Endometrial microvascular endothelial cells (primary cell): ENCODE measurements around the gene ARID1B. TPM values are rescaled to one million over a fixed set of nuclear protein-coding genes. Genes with fewer than 3 reads are reported as not detected.
"Not testable (repeated sequence)": the region's sequence is repeated elsewhere in the genome, so short reads cannot be mapped to it uniquely, and the experiment has no call there.

Source experiments
- in situ Hi-C: cut with HindIII; loops from 2 replicates; pipeline ENCODE4 v1.10.0; 2017; ENCODE audit warnings: low sequenced_read_pairs, low pct_unique_long_range_greater_than_20kb; ENCODE audit errors: inconsistent ontology term
- total RNA-seq: library from RNA; depleted of rRNA; stranded (reverse); fragments of >200 nt; gene quantifications from one replicate; pipeline ENCODE4 v1.2.3, GENCODE V29; 2015; ENCODE audit errors: inconsistent ontology term

The ARID1B gene
- total RNA-seq, 1 donor from 2014 or later = 24.6 TPM

DNA sequence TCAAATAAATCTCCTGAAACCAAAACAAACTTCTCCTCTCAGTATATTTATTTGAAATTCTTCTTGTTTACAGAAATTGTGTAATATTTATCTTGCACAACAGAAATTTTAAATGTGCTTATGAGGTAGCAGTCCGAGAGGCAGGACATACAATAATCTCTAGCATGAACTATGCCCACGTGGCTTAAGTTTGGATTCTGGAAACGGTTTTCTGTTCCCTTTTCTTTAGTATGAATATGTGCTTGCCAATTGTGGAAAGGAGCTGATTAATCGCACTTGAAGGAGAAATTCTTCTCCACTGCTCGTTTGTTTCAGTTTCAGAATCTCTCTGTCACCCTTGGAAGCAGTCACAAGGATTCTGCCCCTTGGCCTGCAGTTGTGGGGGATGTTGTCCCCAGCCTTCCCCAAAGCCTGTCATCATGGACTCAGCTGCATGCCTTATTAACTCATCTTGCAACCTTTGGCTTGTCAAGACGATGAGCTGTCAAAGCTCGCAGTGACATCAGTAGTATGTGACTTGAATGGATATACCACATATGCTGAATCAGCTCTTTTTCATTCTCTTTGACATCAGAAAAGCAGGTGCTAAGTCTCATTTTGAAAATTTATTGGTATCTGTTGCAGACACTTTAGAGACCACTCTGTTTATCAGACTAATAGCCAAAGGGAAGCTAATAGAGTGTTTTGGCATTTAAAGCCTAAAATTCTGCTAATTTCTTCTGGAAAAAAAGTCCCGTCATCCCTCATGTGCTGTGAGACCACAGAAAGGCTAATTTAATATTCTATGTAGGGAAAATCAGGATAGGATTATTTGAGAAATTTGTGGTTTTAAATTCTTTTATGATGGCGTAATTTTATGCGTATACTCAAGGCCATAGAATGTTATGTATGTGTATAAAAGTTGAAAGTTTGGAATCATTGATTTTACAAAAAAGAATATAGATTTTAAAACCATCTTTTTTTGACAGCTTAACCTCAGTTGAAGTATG lies 186.8 kb downstream of the ARID1B start:
- in situ Hi-C loops = no loop called here

DNA sequence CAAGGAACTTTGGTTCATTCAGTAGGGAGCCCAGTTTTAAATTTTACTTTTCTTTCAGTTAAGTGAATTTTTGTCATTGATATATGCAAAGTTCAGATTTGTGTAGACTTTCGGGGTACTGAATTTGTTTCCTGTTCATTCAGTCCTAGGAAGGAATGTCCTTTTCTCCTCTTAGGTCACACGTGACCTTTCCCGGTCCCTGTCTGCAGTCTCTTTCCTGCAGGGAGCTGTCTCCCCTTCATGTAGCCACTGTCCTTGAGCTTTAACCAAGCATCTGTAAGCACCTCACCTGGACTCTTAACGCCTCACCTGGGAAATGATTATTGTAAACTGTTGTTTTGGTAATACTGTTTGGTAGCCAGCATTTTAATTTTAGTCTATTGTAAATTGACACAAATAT lies 190.7 kb downstream of the ARID1B start:
- in situ Hi-C loops = no loop called here

DNA sequence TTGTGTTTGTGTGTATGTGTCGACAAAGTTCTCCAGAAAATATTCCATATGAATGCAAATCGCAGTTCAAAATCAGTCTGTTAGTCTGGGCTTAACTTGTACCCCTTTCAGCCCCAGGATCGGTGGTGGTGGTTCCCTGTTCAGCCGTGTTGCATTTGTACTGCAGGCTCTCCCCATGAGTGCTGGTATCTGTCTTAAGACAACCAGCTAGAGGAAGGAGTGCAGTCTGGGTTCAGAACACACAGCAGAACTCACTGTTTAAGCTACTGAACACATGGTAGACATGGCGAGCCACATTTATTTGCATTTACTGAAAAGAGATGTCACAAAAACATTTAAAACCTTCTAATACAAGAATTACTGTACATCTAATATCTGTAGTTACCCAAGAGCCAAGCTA lies 192.1 kb downstream of the ARID1B start:
- in situ Hi-C loops = no loop called here

DNA sequence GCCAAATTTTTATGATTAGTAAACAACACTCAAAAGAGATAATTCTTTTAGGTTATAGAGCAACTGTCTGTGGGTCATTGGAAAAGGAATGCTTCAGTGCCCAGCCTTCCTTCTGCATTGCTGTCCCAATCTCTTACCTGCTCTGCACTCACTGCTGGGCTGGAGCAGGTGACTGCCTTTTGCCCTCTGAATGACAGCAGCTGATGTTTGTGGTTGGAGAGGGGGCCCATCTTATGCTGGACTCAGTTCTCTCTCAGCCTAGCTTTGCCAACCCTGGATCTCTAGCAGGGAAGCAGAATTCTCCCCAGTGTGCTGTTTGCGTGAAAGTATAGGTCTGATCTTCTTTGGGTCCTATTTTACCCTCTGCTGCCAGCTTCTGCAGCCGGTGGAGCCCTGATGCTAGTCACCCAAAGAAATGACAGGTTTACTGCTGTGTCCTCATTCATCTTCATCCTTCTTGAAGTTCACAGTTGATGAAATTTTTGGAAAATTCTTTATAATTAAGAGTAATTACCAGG lies 193.5 kb downstream of the ARID1B start:
- in situ Hi-C loops = no loop called here

DNA sequence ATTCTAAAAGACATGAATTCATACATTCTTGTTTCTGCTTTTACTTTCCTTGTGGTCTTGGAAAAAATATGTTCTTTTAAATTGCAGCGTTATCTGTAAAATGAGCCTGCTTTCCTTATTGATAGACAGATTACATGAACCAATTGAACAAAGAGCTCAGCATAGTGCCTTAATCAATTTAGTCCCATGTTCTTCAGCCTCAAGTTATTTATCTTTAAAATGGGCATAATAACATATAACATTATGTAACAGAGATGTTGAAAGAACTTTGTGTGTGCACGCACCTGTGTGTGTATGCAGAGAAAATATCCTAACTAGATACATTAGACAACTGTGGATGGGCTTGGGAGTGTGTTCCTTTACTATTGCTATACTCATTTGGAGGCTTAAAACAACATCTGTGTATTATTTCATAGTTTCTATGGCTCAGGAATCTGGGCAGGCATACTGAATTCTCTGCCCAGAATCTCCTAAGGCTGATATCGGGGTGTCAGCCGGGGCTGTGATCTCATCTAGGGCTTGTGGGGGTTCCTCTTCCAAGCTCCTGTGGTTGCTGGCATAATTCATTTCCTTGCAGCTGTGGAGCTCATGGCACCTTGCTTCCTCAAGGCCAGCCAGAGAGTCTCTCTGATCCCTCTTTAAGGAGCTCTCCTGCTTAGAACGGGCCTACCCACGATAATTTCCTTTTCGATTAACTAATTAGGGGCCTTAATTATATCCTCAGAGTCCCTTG lies 194.1 kb downstream of the ARID1B start:
- in situ Hi-C loops = no loop called here

DNA sequence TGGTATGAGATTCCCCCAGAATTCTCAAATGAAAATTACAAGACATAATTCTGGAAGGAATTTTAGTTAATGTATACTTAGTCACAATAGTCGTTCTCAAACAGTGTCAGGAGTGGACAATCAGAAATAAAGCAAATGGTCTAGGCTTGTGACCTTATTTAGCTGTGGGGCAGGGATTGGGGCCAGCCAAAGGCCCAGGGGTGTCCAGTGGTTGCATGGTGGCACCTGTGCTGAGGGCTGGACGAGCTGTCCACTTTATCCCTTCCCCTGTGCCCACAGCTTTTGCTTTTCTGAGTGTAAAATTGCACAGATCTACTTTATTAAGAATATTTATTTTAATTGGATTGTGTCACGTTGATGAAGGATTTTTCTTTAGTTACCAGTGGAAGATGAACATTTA lies 195.0 kb downstream of the ARID1B start:
- in situ Hi-C loops = no loop called here

DNA sequence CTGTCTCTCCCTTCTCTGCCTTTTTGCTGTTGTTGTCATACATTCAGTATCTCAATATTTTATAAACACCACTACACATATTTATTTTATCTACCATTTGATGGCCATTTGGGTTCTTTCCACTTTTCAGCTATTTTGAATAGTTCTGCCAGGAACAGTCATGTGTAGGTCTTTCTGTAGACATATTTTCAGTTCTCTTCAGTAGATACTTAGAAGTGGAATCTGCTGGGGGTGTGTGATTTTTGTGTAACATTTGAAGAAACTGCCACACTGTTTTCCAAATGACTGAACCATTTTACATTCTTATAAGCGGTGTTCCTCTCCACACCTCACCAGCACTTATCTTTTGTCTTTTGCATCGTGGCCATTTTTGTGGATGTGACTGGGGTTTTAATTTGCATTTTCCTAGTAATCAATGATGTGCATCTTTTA lies 197.7 kb downstream of the ARID1B start:
- in situ Hi-C loops = no loop called here

DNA sequence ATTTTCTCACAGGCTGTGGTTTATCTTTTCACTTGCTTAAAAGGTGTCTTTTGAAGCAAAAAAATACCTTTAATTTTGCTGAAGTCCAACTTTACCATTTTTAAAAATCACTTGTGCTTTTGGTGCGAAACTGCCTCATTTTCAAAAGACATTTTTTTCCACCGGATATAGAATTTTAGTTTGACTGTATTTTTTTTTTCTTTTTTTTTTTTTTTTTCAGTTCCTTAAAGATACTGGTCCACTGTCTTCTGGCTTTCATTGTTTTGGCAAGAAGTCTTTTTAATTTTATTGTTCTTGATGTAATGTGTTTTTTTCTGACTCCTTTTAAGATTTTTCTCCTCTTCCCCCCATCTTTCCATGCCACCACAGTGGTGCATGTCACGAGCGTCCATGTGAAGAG lies 198.2 kb downstream of the ARID1B start:
- in situ Hi-C loops = no loop called here

DNA sequence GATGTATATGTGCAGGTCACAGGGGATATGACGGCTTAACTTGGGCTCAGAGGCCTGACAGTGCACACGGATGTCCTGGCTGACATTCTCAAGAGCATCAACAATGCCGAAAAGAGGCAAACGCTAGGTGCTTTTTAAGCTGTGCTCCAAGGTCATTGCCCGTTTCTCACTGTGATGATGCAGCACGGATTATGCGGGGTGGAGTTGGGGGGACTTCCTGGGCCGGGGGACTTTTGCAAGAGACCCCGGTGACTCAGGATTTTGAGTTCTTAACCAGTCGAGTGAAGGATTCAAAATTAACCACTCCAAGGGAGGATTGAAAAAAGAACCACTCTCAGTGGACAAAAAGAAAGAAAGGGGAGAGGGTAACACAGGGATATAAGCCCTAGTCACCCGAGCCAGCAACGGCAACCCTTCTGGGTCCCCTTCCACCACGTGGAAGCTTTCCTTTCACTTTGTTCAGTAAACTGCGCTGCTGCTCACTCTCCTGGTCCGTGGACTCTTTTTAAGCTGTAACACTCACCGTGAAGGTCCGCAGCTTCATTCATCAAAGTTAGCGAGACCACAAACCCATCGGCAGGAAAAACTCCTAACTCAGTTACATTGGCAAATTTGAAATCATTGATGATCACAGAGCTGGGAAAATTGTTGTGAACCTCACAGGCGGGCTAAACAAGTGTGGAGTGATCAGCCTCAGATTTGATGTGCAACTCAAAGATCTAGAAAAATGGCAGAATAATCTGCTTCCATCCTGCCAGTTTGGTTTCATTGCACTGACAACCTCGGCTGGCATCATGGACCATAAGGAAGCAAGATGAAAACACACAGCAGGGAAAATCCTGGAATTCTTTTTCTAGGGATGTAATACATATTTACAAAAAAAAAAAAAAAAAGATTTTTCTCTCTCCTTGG lies 199.3 kb downstream of the ARID1B start:
- in situ Hi-C loops = no loop called here

DNA sequence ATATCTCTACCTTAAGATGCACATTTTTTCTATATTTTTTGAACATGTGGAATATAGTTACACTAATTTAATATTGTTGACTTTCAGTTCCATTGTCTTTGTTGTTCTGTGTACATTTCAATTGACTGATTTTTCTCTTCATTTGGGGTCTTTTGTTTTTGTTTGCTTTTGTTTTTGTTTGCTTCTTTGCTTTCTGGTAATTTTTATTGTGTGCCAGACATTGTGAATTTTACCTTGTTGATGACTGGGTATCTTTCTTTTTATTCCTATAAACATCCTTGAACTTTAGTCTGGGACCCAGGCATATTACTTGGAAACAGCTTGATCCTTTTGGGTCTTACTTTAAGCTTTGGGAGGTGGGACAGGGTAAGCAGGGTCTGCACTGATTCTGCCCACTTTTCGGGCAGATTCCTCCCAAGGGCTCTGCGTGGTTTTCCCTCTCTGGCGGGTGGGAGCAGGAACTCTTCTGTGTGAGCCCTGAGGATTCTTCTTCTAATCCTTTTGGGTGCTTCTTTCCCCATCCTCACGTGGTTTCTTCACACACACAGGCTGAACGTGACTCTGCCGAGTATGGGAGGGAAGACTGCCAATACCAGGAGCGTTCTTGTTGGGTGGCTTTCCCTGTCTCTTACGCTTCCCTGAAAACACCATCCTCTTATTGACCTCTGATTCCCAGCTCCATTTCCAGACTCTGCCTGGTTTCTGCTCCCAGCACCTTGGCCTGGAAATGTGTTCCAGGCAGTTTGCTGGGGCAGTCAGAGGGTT lies 200.5 kb downstream of the ARID1B start:
- in situ Hi-C loops = no loop called here

DNA sequence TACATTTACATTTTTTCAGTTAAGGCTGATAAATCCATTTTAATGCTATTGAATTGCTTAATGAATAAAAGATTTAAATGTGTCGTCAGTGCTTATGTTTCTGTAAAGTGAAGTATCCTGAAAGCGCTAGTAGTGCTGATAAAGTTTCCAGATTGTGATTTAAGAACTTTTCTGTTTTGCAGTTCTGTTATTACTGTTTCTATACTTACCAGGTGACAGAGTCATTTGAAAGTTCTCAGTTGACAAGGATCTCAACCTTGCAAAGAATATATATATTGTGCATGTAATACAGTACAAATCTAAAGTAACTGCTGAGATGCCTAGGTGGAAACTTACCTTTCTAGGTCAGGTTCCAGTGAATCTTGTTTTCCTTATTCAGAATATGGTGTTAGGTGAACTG lies 201.8 kb downstream of the ARID1B start:
- in situ Hi-C loops = no loop called here

DNA sequence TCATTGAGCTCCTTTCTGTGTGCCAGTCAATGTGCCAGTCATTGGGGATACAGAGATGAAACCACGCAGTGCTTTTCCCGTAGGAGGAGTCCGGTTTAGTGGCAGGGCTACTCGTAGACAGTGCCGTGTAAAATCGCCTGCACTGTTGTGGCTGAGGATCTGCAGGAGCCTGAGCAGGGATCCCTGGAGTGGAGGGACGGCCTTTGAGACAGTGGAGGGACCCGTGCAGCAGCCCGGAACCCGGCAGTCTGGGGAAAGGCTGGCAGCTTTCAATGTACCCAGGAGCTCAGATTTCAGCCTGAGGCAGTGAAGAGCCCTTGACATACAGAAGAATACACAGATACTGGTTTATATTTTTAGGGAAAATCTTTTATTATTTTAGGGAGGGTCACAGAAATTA lies 203.3 kb downstream of the ARID1B start:
- in situ Hi-C loops = no loop called here

DNA sequence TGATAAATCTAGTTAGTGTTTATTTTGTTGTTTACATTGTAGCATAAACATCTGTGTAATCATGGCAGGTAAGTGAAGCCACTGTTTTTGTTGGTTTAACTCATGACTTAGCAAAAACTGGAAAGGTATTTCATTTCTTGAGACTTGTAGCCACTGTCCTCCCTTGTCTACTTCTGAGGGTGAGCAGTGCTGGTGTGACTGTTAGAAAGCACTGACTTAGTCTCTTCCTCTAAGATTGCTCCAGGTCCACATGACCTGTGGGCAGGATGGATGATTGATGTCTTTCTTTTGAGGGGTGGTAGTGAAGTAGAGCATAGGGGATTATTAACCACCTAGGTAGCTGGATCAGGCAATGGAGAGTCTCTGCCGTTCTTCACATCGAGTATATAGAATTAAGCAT lies 203.8 kb downstream of the ARID1B start:
- in situ Hi-C loops = no loop called here

DNA sequence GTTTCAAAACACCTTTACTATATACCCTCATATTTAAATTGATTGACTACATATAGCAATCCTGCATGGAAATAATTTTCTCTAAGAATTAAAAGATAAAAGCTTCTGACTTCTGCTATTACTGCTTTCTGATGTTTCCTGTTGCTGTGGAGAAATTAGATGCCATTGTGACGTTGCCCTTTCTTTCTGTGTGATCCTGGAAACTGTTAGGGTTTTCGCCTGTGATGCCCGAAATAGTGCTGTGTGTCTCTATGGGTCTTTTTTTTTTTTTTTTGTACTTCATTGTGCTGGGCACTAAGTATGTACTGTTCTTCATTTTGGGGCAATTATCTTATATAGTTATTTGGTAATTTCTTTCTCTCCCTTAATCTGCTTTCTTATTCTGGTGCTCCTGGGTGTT lies 205.0 kb downstream of the ARID1B start:
- in situ Hi-C loops = no loop called here

DNA sequence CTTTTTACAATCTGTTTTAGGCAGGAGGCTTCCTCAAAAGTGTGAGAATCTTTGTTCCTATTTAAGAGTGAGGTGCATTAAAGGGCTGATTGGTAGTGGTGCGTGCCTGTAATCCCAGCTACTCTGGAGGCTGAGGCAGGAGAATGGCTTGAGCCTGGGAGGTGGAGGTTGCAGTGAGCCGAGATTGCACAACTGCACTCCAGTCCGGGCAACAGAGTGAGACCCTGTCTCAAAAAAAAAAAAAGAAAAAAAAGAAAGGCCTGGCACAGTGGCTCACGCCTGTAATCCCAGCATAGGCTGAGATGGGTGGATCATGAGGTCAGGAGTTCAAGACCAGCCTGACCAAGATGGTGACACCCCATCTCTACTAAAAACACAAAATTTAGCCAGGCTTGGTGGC lies 205.7 kb downstream of the ARID1B start:
- in situ Hi-C loops = not testable (repeated sequence)

DNA sequence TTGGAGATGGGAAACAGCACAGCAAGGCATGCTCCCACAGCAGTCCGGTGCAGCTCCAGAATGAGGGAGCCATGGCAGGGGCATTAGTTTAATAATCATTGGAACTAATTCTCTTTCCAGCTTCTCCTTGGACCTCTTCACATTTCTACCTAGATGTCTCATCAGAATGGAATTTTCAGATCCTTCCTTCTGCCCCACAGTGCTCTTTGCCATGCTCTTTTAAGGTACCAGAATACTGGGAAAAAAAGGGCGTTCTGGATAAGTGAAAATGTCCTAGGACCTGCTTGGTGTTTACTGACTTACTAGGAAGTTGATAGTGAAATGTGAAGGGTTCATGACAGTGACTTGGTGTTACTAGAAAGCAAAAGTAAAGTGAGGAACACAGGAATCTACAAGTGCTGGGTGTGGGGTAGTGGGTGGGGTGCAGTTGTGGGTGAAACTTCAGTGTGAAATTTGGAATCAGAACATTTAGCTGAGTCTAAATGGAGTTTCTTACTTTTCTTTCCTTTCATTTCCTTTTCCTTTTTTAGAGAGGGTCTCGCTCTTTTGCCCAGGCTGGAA lies 207.1 kb downstream of the ARID1B start:
- in situ Hi-C loops = no loop called here

DNA sequence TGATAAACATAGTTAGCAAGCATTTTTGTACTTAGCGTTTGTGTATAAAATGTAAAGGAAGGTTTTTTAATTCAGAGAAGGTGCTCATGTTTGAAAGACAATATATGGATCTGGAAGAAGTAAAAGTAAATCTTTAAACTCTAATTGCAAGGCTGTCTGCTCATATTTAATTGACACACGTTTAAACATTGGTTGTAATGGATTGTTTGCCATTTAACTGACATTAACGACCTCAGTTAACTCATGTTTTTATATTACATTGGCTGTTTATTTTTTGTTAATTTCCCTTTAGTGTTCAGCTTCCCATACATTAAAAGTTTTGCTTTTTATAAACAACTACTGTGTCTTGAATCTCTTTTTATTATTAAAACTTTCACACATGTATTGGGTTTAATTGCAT lies 208.1 kb downstream of the ARID1B start:
- in situ Hi-C loops = no loop called here
